Stimulated activated CD4-positive, alpha-beta T cell treated with anti-CD3 and anti-CD28 coated beads, Interleukin-12 subunit alpha, Interleukin-12 subunit beta, amount 100 ng/mL, for 4 hours (primary cell): ENCODE data around the gene PREPL.
"Not testable (repeated sequence)": the region's sequence is repeated elsewhere in the genome, so short reads cannot be mapped to it uniquely, and the experiment has no call there.

ENCODE experiments used
- DNase-seq: peaks from one replicate; pipeline ENCODE4 v3.0.0-alpha.2; 2020

Gene PREPL

DNA sequence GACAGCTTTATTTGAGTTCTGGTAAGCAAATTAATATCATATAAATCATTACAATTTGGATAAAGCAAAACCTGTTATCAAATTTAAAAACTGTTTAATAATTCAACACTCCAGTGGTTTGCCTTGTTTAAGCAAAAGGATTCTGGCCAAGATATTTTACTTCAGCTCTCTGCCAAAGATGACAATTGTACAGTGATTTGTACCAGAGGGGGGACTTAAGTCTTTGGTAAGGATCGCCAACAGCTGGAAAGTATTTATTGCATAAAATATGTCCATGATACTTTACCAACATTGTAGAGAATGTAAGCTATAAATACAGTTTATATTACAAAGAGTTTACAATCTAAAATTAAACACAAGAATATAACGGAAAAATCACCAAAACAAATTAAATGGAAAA lies 13.8 kb downstream of the PREPL start:
- no peak for DNase-seq

DNA sequence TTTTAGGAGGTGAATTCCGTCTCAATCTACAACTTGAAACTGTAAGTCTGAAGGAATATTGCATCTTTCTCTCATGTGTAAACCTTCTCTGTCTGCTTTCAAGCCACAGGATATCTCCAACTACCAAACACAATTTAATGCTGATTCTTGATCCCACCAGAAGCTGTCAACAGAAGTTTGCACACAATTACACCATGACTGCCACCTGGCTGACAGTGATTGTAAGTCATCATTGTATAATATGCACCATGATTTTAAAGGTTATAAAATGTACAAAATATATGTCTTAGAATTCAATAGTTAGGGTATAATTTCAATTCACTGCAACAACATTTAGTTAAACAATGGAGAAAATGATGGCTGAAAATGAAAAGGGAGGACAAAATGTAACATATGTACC lies 18.4 kb downstream of the PREPL start:
- DNase-seq, result no peak

DNA sequence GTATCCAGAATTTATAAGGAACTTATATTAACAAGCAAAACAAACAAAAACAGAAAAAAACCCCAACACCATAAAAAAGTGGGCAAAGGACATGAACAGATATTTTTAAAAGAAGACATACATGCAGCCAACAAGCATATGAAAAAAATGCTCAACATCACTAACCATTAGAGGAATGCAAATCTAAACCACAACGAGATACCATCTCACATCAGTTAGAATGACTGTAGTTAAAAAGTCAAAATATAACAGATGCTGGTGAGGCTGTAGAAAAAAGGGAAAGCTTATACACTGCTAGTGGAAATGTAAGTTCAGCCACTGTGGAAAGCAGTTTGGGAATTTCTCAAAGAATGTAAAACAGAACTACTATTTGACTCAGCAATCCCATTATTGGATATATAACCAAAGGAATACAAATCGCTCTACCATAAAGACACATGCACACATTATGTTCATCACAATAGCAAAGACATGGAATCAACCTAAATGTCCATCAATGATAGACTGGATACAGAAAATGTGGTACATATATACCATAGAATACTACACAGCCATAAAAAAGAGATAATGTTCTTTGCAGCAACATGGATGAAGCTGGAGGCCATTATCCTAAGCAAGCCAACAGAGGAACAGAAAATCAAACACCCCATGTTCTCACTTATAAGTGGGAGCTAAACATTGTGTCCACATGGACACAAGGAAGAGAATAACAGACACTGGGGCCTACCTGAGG lies 25.3 kb downstream of the PREPL start:
- DNase-seq, result no peak

DNA sequence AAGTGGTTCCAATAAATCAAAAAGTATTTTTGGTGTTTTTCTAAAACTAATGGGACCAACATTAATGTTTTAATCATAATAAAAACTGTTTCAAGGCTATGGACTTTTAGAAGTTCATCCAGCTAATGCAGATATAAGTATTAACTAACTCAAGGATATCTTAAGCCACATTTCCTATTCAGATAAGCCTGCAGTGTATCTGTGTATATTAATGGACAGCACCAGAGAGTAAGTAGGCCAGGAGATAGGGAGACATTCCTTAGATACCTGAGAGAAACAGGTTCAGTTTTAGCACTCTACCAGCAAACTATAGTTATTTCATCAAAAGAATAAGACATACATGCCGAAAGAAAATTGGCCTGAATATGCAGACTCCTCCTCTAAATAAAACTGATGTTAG lies 27.3 kb downstream of the PREPL start:
- DNase-seq, result no peak

DNA sequence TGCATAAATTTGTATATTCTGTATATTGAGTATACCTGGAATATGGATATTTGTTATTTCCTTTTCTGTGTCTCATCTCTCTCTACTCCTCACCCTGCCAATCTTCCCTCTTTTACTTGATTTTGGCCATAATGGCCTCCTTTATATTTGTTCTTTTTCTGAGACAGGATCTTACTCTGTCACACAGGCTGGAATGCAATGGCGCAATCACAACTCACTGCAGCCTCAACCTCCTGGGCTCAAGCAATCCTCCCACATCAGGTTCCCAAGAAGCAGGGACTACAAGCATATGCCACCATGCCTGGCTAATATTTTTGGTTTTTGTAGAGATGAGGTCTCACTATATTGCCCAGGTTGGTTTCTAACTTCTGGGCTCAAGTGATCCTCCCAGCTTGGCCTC lies 30.5 kb downstream of the PREPL start:
- DNase-seq, result no peak

DNA sequence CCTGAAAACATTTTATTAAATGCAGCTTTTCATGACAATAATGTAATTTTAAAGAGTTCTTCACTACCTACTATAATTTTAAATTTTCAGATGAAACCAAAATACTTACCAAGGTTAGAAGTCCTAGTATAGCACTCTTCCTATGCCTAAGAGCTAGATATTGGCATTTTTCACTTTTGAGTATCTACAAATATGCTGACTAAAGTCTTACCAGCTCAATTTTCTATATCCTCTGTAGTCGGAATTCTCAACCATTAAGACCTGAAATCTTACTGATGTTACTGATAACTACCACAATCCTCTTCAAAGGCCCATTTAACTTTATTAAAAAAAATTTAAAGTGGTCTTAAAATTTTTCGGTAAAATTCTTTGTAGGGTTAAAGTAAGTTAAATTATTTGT lies 32.0 kb downstream of the PREPL start:
- DNase-seq, result no peak

DNA sequence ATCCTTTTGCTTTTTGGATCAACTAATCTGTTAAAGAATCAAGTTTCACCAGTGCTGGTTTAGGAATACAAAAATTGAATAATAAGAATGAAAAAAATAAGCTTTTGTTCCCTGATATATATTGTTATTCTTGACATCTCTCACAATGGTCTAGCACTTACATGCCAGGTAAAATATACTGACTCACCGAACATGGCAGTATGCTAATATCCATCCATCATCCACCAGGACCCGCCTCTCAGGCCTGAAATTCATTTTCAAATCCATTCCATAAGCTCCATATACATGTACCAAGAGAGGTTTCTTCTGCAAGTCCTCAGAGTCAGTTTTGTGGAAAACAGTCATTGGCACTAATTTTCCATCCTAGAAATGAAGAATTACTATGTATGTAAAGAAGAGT lies 32.5 kb downstream of the PREPL start:
- no peak for DNase-seq

DNA sequence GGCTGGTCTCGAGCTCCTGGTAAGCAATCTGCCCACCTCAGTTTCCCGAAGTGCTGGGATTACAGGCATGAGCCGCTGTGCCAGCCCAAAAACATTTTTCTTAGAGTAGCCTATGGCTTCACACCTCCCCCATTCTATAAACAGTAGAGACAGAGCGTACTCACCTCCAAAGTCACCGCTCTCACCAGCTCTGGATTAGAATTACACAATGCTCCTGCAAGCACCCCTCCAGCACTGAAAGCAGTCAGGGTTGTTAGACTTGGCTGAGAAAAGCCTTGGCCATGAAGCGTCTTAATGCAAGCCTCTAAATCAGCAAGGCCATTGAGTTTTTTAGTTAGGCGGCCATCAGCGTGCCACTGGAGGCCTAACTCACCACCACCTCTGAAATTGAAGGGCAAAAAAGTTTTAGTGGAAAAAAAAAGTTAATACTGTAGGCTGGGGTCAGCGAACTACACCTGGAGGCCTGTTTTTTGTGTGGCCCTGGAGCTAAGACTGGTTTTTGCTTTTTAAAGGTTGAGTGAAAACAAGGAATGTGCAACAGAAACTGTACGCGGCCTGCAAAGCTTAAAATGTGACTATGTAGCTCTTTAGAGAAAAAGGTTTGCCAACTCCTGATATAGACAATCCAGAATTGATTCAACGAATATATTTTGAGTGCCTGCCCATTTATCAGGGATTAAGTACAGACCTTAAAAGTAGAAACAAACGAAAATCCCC lies 34.6 kb downstream of the PREPL start:
- DNase-seq, result no peak

DNA sequence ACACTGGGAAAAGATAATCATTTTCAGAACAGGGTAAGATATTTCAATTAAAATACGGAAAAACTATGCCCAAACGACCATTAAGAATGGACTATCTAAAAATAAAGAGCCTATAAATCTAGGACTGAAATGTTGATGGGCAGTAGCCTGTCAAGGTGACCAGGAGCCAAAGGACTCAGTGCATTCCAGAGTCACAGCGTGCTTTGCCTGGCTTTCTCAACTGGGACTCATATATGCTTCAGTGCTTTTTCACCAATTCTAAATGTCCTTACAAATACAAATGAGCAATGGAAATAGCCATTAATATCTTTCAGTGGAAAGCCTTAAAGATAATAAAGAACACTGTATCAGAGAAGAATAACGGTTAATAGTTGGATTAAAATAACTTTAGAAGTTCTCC lies 35.4 kb downstream of the PREPL start:
- DNase-seq, result no peak

DNA sequence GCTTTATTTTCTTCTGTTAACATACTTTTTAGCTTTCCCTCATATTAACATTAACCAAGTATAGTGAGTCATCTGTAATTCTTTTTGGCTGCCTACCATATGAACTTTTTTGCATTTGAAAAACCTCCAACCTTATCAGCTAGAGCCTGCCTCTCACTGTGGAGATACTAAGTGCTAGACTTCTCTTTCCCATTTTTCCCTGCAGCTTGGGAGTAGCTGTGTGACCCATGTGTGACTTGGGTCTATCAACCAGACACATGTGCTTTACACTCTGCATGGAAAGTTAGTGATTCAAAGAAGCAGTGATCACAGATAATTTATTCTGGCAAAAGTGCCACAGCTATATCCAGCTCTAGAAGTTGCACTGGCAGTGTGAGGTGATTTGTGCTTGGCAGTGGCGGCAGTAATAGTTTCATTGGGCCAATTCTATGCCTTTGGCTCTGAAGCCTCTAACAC lies 36.3 kb downstream of the PREPL start:
- DNase-seq, result no peak

DNA sequence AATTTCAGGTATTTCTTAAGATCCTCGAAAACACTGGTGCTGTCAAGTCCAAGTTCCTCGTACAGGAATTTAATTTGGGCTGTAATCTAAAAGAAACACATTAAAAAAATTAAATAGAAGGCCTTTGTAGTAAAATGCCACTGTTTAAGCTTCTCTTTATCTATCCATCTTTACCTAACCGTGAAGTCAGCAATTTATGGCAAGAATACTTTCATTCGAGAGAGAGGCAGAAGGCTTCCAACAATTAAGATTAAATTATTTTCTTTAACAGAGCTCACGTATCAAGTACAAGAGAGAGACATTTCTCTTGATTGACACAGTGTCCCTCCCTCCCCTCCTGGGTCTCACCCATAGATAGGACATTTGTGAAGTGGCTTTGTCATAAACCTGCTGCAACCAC lies 39.9 kb downstream of the PREPL start:
- no peak for DNase-seq

DNA sequence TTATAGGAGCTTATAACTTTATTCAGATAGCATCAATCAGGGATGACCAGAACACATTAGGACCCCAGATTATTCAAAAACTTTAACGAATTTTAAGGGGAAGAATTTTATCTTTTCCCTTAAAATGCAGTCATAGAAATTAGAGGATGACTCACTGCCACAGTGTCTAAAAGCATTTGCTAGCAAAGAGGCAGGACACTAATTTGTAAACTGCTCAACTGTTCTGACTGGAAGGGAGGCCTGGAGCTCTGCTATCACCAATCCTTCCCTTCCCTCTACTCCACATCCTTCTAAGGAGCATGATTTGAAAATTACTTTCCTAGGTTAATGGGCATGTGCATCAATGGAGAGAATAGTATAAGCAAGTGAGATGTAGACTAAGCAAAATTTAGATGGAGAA lies 40.5 kb downstream of the PREPL start:
- no peak for DNase-seq

DNA sequence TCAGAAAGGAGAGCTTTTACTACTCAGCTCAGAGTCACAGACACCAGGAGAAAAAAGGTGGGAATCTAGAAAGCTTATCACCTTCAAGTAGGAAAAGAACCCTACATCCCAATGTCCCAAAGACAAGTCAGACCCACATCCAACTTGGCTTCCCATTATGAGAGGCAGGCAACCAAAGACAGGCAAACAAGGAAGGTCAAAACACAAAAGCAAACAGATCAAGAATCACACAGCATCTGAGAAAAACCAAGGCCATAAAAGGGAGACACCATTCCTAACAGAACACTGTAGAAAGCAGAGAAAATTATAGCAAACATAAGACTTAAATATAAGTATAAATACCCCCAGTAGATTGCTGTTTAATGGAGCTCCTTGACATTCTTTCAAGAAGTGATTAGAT lies 45.3 kb downstream of the PREPL start:
- no peak for DNase-seq

DNA sequence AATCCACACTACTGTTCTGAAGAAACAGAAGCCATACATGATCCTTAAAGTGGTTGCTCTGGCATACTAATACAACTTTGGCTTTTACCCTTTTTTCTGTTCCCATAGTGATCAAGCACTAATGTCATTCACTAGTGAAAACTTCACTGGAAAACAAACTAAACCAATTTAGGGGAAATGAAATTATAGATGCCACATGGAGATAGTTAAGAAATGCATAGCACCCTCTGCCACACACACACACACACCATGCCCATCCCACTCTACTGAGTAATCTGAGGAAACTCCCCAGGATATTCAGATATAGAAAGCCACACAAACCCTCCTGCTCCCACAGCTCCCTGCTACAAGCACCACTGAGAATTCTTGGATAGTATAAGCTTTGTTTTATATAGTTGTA lies 46.9 kb downstream of the PREPL start:
- no peak for DNase-seq

DNA sequence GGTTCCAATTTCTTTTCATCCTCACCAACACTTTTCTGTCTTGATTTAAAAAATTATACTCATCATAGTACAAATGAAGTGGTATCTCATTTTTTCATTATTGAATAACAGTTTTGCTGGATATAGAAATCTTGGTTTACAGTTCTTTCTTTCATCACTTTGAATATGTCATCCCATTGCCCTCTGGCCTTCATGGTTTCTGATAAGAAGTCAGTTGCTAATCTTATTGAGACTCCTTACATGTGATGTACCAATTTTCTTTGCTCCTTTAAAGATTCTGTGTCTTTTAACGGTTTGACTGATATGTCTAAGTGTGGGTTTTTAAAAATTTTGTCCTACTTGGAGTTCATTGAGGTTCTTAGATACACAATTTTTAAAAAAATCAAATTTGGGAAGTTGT lies 51.0 kb downstream of the PREPL start:
- no peak for DNase-seq

DNA sequence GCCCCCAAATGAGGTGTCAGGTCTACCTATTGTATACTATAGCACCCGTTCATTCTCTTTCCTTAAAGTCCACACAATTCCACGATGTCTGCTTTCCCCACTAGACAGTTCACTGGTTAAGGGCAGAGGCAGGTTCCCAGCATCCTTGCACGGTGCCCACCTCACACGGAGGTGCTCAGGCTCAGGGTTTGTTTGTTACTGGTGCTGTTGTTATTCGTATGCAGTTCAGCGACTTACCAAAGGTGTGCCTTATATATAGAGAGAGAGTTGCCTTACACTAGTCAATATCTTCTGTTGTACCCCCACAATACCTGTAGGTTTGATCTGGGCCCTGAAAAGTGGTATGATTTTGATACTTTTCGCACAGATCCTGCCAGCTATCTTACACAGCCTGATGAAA lies 55.4 kb downstream of the PREPL start:
- no peak for DNase-seq

DNA sequence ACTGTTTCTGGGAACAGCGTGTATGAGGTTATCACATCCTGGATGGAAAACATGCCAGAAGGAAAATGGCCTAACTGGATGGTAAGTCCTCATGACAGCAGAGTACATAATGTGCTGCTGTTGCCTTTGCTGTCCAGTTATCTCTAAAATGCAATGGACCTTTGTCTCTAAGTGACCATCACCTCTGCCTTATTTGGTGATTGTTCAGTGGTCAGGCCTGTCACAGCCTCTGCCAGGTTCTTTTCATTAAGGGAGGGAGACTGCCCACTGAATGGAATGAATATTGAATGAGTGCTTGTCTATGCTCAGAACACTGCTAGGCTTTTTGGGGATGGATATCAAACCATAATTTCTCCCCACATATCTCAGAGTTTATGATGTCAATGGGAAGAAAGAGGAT lies 57.0 kb downstream of the PREPL start:
- no peak for DNase-seq

DNA sequence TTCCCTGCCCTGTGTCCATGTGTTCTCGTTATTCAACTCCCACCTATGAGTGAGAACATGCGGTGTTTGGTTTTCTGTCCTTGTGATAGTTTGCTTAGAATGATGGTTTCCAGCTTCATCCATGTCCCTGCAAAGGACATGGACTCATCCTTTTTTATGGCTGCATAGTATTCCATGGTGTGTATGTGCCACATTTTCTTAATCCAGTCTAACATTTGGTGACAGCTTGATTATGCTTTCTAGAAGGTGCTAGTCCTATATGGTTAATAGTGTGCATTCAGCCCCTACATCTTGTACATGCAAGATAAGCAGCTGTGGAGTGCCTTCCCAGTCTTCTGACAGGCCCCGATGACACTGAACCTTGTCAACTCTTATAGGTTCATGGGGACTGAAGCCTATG lies 57.5 kb downstream of the PREPL start:
- DNase-seq, result not testable (repeated sequence)

DNA sequence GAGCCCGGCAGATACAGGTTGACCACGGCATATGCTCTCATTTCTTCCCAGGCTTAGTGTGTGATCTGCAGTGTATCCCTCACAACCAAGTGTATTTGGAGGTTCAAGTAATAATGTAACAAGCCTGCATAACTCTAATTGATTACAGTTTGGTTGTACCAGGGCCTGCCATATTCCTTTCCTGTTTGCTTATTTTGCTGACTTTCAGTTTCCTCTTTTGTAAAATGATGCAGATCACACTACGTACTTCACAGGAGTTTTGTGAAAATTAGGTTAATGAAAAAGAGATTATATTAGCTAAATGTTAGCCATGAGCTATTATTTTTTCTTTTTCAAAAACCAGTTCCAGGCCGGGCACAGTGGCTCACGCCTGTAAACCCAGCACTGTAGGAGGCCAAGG lies 60.2 kb downstream of the PREPL start:
- DNase-seq, result no peak

DNA sequence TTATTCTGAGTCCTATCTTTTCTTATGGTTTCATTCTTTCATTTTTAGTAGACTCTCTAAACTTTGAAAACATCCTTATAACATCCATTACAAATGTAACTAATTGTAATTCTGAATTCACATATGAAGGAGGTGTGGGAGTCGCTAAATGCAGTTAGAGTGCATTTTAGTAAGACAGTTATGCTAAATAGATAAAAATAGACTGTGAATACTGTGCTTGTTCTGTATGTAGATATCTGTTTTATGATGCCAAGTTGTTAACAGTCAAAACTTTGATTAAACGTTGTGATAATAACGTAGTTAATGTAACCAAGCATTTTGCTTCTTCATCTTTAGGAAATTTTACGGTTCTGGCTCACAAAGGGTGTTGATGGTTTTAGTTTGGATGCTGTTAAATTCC lies 61.7 kb downstream of the PREPL start:
- no peak for DNase-seq

DNA sequence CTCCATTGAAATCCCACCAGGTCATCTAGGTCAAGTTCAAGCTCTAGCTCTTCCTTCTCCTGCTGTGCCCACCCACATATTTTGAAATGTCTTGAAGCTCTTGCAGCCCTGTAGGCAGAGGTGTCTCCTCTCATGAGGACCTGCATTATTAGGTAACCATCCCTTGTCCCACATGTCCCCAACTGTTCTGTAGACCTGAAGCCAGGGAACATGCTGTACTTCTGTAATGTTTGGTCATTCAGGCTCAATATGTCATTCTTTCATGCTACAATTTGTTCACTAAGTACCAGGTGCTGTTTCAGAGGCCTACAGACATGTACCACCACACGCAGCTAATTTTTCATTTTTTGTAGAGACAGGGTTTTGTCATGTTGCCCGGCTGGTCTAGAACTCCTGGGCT lies 63.9 kb downstream of the PREPL start:
- DNase-seq, result no peak

DNA sequence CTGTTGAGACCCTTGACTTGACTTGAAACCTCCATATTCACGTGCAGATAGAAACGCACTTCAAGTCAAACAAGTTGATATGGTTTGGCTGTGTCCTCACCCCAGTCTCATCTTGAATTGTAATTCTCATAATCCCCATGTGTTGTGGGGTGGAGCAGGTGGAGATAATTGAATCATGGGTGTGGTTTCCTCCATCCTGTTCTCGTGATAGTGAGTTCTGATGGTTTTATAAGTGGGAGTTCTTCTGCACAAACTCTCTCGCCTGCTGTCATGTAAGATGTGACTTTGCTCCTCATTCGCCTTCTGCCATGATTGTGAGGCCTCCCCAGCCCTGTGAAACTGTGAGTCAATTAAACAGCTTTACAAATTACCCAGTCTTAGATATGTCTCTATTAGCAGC lies 64.6 kb downstream of the PREPL start:
- DNase-seq, result no peak

DNA sequence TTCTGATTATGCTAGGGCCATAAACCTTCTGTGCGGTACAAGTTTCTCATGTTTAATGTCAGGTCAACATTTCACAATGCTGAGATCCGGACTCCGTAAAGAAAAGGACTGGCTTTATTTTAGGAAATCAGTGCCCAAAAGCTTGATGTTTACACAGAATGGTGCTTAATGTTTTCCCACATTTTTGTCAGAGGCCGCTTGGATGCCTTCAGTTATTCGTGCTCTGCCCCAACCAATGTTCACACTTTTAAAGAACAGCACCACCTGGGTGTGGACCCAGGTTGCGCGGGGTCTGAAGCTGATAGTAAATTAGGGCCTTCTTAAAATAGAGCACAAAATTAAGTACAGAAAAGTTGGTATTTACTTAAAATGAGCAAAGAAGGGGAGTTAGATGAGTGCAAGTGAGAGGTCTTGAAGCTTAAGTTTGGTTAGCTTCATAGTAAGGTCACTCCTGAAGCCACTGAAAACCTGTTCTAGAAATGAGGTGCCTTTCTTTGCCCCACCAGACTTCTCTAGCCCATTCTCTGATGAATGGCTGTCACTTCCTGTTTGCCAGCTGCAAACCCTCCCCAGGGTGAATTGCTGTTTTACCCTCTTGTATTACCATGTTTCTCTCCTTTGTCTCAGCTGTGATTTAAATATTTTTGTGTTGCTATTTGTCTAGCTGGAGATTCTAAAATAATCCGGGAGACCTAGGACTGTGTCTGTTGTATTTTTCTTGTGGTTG lies 65.5 kb downstream of the PREPL start:
- DNase-seq, result no peak

DNA sequence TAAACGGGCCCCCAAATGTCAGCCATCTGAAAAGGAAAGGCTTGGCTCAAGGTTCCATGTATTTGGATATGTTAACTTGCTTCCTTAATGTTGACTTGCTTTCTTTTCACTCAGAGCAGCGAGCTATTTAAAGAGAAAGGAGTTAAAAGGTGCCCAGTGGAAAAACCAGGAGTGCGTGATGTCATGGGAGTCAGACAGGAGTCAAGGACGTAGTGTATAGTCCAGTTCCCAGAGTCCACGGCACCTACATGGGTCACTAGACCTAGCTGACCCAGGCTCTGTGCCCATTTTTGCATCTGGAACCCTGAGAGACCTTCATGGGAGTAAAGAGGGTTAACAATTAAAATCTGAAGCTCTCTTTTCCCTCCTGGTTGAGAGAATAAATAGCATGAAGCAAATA lies 66.2 kb downstream of the PREPL start:
- no peak for DNase-seq
